Loucy (cell line): ENCODE measurements around the gene HELLS.

Experiments used
- H2AFZ ChIP-seq: fragments of 200-600 bp; sonication (generic); 2 replicates; pipeline ENCODE4 v1.6.0; 2016; ENCODE audit warnings: antibody characterized with exemption, mild to moderate bottlenecking, low read length, moderate library complexity
- H3F3A ChIP-seq: fragments of 200-600 bp; 2 replicates; pipeline ENCODE4 v1.6.0; 2016; ENCODE audit warnings: antibody characterized with exemption, low read depth, mild to moderate bottlenecking
- H3K27me3 ChIP-seq: fragments of 200-600 bp; sonication (generic); 2 replicates; pipeline ENCODE4 v1.6.1; 2014; ENCODE audit warnings: low read length, mild to moderate bottlenecking; ENCODE audit not compliant: insufficient read depth, poor library complexity, severe bottlenecking
- H3K36me3 ChIP-seq: fragments of 200-600 bp; sonication (generic); 2 replicates; pipeline ENCODE4 v1.6.1; 2016; ENCODE audit warnings: low read length; ENCODE audit not compliant: insufficient read depth
- H3K4me1 ChIP-seq: fragments of 200-600 bp; sonication (generic); 2 replicates; pipeline ENCODE4 v1.5.1; 2014; ENCODE audit warnings: low read length, mild to moderate bottlenecking; ENCODE audit not compliant: insufficient read depth, poor library complexity, severe bottlenecking
- H3K4me2 ChIP-seq: fragments of 200-600 bp; sonication (generic); 2 replicates; pipeline ENCODE4 v1.6.0; 2014; ENCODE audit warnings: antibody characterized with exemption, low read length, low read depth, mild to moderate bottlenecking; ENCODE audit not compliant: poor library complexity, severe bottlenecking
- H3K4me3 ChIP-seq: fragments of 200-600 bp; sonication (generic); 2 replicates; pipeline ENCODE4 v1.5.1; 2014; ENCODE audit warnings: low read length, mild to moderate bottlenecking, mixed read lengths; ENCODE audit not compliant: poor library complexity, severe bottlenecking
- H3K79me2 ChIP-seq: fragments of 200-600 bp; sonication (generic); 2 replicates; pipeline ENCODE4 v1.6.1; 2014; ENCODE audit warnings: low read length; ENCODE audit not compliant: insufficient read depth
- H3K9ac ChIP-seq: fragments of 200-600 bp; sonication (generic); 2 replicates; pipeline ENCODE4 v1.6.0; 2014; ENCODE audit warnings: mild to moderate bottlenecking, low read depth, low read length, moderate library complexity; ENCODE audit not compliant: poor library complexity, severe bottlenecking
- H3K9me2 ChIP-seq: fragments of 200-600 bp; sonication (generic); replicated peaks from 2 replicates; pipeline ENCODE4 v1.6.1; 2016; ENCODE audit warnings: low read depth, low read length, mixed read lengths
- H3K9me3 ChIP-seq: fragments of 200-600 bp; sonication (generic); 2 replicates; pipeline ENCODE4 v1.6.1; 2014; ENCODE audit warnings: mild to moderate bottlenecking, antibody characterized with exemption, low read length, low read depth; ENCODE audit not compliant: insufficient read depth
- H4K20me1 ChIP-seq: fragments of 200-600 bp; sonication (generic); 2 replicates; pipeline ENCODE4 v1.6.0; 2014; ENCODE audit warnings: antibody characterized with exemption, low read length, mild to moderate bottlenecking; ENCODE audit not compliant: insufficient read depth, poor library complexity, severe bottlenecking
- EZH2phosphoT487 ChIP-seq: fragments of 200-600 bp; IDR thresholded peaks from 2 replicates; pipeline ENCODE4 v1.6.1; 2018; ENCODE audit warnings: antibody characterized with exemption, mild to moderate bottlenecking, moderate library complexity, borderline replicate concordance
- TF ChIP-seq, protein P1 (sequence below): fragments of 200-600 bp; sonication (generic); conservative IDR thresholded peaks from 2 replicates; pipeline ENCODE4 v1.5.1; 2014; ENCODE audit warnings: mild to moderate bottlenecking, antibody characterized with exemption, low read length

The HELLS gene

DNA sequence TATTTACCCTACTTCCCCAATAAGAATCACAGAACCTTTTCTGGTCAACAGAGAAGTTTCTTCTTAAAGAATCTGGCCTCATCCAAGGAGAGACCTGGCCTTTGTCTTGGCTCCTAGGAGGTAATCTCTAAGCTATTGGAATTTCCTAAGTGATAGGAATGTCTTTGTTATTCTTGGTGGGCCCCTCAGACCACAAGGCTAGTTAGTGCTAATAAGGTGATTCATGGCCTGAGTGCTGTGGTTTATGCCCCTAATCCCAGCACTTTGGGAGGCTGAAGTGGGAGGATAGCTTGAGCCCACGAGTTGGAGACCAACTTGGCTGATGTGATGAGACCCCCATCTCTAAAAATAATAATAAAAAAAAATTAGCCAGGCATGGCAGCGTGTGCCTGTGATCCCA lies 78.0 kb downstream of the HELLS start:
- no peak overlapping the region for H3K9ac ChIP-seq
- no peak overlapping the region for H3K4me3 ChIP-seq
- no peaks in the 10 kb centered on the region for H3K27me3 ChIP-seq
- H2AFZ ChIP-seq = no peak overlapping the region
- H3K4me1 ChIP-seq = no peaks in the 10 kb centered on the region
- no peak overlapping the region for H3K4me2 ChIP-seq
- no peaks in the 10 kb centered on the region for H3F3A ChIP-seq
- no peaks in the 10 kb centered on the region for H3K79me2 ChIP-seq
- H4K20me1 ChIP-seq = no peaks in the 10 kb centered on the region
- H3K36me3 ChIP-seq = no peaks in the 10 kb centered on the region
- no peak for TF ChIP-seq EZH2phosphoT487
- TF ChIP-seq, protein P1, sequence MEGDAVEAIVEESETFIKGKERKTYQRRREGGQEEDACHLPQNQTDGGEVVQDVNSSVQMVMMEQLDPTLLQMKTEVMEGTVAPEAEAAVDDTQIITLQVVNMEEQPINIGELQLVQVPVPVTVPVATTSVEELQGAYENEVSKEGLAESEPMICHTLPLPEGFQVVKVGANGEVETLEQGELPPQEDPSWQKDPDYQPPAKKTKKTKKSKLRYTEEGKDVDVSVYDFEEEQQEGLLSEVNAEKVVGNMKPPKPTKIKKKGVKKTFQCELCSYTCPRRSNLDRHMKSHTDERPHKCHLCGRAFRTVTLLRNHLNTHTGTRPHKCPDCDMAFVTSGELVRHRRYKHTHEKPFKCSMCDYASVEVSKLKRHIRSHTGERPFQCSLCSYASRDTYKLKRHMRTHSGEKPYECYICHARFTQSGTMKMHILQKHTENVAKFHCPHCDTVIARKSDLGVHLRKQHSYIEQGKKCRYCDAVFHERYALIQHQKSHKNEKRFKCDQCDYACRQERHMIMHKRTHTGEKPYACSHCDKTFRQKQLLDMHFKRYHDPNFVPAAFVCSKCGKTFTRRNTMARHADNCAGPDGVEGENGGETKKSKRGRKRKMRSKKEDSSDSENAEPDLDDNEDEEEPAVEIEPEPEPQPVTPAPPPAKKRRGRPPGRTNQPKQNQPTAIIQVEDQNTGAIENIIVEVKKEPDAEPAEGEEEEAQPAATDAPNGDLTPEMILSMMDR = no peak
- no peaks in the 10 kb centered on the region for H3K9me3 ChIP-seq
- H3K9me2 ChIP-seq = no peaks in the 10 kb centered on the region

DNA sequence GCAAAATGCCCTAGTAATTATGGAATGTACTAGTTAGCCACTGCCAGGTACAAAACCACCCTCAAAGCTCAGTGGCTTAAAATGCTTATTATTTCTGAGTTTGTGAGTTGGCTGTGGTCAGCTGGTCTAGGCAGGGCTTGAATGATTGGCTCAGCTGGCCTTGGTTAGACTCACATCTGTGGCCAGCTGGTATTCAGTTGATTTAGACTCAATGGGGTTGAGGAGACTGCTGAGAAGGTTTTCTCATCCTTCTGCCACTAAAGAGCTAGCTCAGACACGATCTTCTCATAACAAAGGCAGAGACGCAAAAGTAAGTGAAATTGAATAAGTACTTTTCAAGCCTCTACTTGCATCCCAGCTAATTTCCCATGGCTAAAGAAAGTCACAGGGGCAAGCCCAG lies 80.9 kb downstream of the HELLS start:
- Histone ChIP-seq H3F3A (no peaks in the 10 kb centered on the region; the same call in 1 of the 2 replicates), H3K9me2 (no peaks in the 10 kb centered on the region), H3K4me2 (no peak overlapping the region), H3K79me2 (no peaks in the 10 kb centered on the region), H3K27me3 (no peaks in the 10 kb centered on the region), H3K9me3 (no peaks in the 10 kb centered on the region), H3K4me3 (no peak overlapping the region), H3K36me3 (no peaks in the 10 kb centered on the region), H2AFZ (no peak overlapping the region), H4K20me1 (no peaks in the 10 kb centered on the region), H3K4me1 (no peaks in the 10 kb centered on the region), H3K9ac (no peak overlapping the region)
- TF ChIP-seq, protein P1 = no peak
- TF ChIP-seq EZH2phosphoT487 = no peak

DNA sequence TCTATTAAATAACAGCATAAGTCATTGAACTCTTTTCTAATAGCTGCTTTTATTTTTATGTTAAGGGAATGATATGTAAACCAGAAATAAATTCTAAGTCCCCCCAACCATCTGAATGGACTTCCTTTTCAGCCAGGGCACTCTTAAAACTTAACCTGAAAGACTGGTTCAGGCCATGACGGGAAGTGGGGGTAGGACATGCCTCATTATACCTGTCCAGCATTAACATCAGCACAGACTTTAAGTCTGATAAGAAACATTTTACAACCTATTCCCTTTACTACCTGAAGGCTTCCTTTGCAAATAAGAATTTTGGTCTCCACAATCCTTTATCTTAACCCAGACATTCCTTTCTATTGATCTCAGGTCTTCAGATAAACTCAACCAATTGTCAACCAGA lies 81.9 kb downstream of the HELLS start:
- no peaks in the 10 kb centered on the region for H3K9me3 ChIP-seq
- no peak overlapping the region for H2AFZ ChIP-seq
- H3K4me3 ChIP-seq = no peak overlapping the region
- no peak overlapping the region for H3K4me2 ChIP-seq
- no peaks in the 10 kb centered on the region for H3K79me2 ChIP-seq
- H3K9ac ChIP-seq = no peak overlapping the region
- TF ChIP-seq EZH2phosphoT487 = no peak
- TF ChIP-seq, protein P1 = no peak
- no peaks in the 10 kb centered on the region for H4K20me1 ChIP-seq
- H3K27me3 ChIP-seq = no peaks in the 10 kb centered on the region
- no peaks in the 10 kb centered on the region for H3K4me1 ChIP-seq
- no peaks in the 10 kb centered on the region; the same call in 1 of the 2 replicates for H3F3A ChIP-seq
- H3K36me3 ChIP-seq = no peaks in the 10 kb centered on the region
- no peaks in the 10 kb centered on the region for H3K9me2 ChIP-seq
